HFFc6 (cell line): Measurements from ENCODE around the gene TBX5. TPM values are rescaled to one million over a fixed set of nuclear protein-coding genes. Genes with fewer than 3 reads are reported as not detected.

Experiments used
- DNase-seq: peaks from one replicate; pipeline ENCODE4 v3.0.0-alpha.2; 2018
- H3K27ac Mint-ChIP-seq: 2 replicates; pipeline ENCODE4 v1.8.0; 2020; ENCODE audit warnings: mild to moderate bottlenecking, mixed read lengths
- H3K27me3 Mint-ChIP-seq: 2 replicates; pipeline ENCODE4 v1.8.0; 2021; ENCODE audit warnings: mild to moderate bottlenecking, moderate library complexity, mixed read lengths; ENCODE audit not compliant: insufficient read depth
- H3K36me3 Mint-ChIP-seq: 2 replicates; pipeline ENCODE4 v1.8.0; 2021; ENCODE audit warnings: low read depth, mixed read lengths
- H3K4me1 Mint-ChIP-seq: 2 replicates; pipeline ENCODE4 v1.8.0; 2020; ENCODE audit warnings: low read depth, mixed read lengths
- H3K4me3 Mint-ChIP-seq: 2 replicates; pipeline ENCODE4 v1.8.0; 2020; ENCODE audit warnings: mild to moderate bottlenecking, moderate library complexity, mixed read lengths
- H3K9me3 Mint-ChIP-seq: 2 replicates; pipeline ENCODE4 v1.8.0; 2020; ENCODE audit warnings: mild to moderate bottlenecking, mixed read lengths
- CTCF ChIP-seq: fragments of 200-600 bp; sonication (generic); IDR thresholded peaks from 2 replicates; pipeline ENCODE4 v1.5.0; 2021; ENCODE audit warnings: antibody characterized with exemption, mild to moderate bottlenecking
- total RNA-seq, 6 experiments: library from RNA; stranded (reverse); fragmentation: NEBNext Ultra II Directional; extraction: Animal tissue kit (Norgen Biotek cat#: 25700); gene quantifications; 2 replicates in 1 of 6; 3 replicates in 5 of 6; pipeline ENCODE4 v1.2.3, GENCODE V29; 2021

The TBX5 gene
- total RNA-seq, 6 experiments from 2014 or later: 20.7 to 27.8 (median 24.3) TPM

DNA sequence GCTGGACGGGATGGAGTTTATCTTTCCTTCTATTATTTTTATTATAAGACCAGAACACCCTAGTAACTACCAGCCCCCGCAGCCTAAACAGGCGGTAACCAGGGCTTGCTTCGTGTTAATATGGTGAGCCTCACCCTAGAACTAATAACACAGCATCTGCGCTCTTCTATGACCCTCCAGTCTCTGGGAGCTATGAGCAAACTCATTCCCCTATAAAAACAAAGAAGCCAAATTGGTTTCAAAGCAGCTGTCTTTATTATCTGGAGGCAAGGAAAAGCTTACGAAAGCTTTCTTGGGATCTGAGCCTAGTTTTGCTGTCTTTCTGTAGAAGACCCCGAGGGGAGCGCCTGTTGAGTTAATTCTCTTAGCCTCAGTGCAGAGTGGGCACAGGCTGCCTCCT, 85.0 kb downstream of the TBX5 start:
- DNase-seq: no peak
- Mint-ChIP-seq H3K27me3 (no peaks in the 10 kb centered on the region; the same call in 1 of the 2 replicates), H3K9me3 (no peaks in the 10 kb centered on the region), H3K36me3 (no peaks in the 10 kb centered on the region), H3K4me3 (no peak overlapping the region), H3K4me1 (peaks cover 29% of the 10 kb centered on the region), H3K27ac (no peak overlapping the region)
- no peak for TF ChIP-seq CTCF

DNA sequence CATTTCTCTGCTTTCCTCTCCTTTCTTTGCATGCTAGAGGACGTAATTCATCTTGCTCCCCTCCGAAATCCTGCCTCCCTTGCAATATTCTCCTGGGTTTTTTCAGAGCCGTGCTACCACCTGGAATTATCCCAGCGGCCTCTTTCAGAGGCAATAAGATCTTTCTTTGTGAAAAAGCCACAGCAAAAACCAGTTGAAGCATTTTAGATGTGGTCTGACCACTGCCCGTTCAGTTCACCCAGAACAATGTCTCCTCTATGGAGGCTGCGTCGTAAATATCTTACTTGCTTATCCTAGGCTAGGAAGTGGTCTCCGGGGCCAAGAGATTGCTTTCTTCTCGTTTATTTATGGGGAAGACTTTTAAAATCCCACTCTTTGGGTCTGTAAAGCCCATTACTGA, 85.8 kb downstream of the TBX5 start:
- Mint-ChIP-seq H3K9me3 (no peaks in the 10 kb centered on the region), H3K27ac (no peak overlapping the region), H3K4me3 (peak overlapping the region; percentile 13; the same call in 1 of the 2 replicates), H3K4me1 (peaks cover 29% of the 10 kb centered on the region), H3K27me3 (no peaks in the 10 kb centered on the region), H3K36me3 (no peaks in the 10 kb centered on the region)
- no peak for TF ChIP-seq CTCF
- DNase-seq: no peak

DNA sequence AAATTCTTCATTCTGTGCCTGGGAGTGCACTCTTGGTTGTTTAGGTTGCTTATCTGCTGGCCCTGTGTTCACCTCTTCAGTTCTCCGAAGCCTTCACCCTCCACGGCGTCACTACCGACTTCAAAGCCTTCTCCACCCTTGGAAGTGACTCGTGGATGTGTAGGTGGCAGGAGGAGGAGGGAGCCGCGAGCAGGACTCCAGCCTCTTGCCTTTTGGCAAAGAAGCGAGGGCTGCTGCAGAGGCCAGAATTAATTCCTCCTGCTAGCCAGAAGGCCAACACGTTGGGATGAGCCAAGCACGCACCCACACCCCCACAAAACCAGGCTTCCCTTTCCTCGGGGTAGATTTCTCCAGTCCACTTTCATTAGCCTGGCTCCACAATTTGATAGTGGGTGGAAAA, 86.5 kb downstream of the TBX5 start:
- no peak for TF ChIP-seq CTCF
- Mint-ChIP-seq H3K4me3 (peak overlapping the region; percentile 58), H3K27me3 (no peaks in the 10 kb centered on the region), H3K4me1 (peaks cover 29% of the 10 kb centered on the region), H3K9me3 (no peaks in the 10 kb centered on the region), H3K36me3 (no peaks in the 10 kb centered on the region), H3K27ac (peak overlapping the region; percentile 77)
- peak; percentile 42 for DNase-seq

GRCh38 chr12:114318984-114319383, 87.0 kb downstream of the TBX5 start:
- no peak for TF ChIP-seq CTCF
- Mint-ChIP-seq H3K4me1 (peaks cover 29% of the 10 kb centered on the region), H3K27ac (peak overlapping the region; percentile 77; the same call in 1 of the 2 replicates), H3K36me3 (no peaks in the 10 kb centered on the region), H3K27me3 (no peaks in the 10 kb centered on the region), H3K9me3 (no peaks in the 10 kb centered on the region), H3K4me3 (no peak overlapping the region)
- no peak for DNase-seq

- no peaks in the 10 kb centered on the region for H3K36me3 Mint-ChIP-seq
- no peak for TF ChIP-seq CTCF
- no peaks in the 10 kb centered on the region for H3K9me3 Mint-ChIP-seq
- DNase-seq: peak; percentile 75
- peaks cover 45% of the 10 kb centered on the region for H3K4me1 Mint-ChIP-seq
- H3K4me3 Mint-ChIP-seq: no peak overlapping the region
- H3K27ac Mint-ChIP-seq: no peak overlapping the region
- H3K27me3 Mint-ChIP-seq: no peaks in the 10 kb centered on the region
Observed at GRCh38 chr12:114316076-114316475, 89.9 kb downstream of the TBX5 start.
